PC-9 (cell line): ENCODE measurements around the gene PRKG1. TPM values are rescaled to one million over a fixed set of nuclear protein-coding genes. Genes with fewer than 3 reads are reported as not detected.

ENCODE experiments used
- BruUV-seq: library from RNA; stranded (reverse); fragments of 400-500 nt; replicated peaks from 2 replicates; lab custom pipeline; 2021; lab: Mats Ljungman, UMichigan
- CTCF ChIA-PET: fragments of 300-600 bp; sonication (Branson Sonifier 250); formaldehyde crosslinking; loops from one replicate; lab custom pipeline; 2022; ENCODE audit warnings: antibody characterized with exemption; lab: Charles Lee
- POLR2A ChIA-PET: fragments of 300-600 bp; sonication (Branson Sonifier 250); formaldehyde crosslinking; loops from one replicate; lab custom pipeline; 2022; ENCODE audit warnings: antibody characterized with exemption; ENCODE audit not compliant: unreplicated experiment; lab: Charles Lee
- DNase-seq, 2 experiments: peaks; one replicate each; pipeline versions ENCODE4 v3.0.0 to v3.0.0-alpha.2; 2015 to 2022; ENCODE audit warnings: mixed read lengths in 1 of 2
- H2AFZ ChIP-seq: fragments of 200-600 bp; sonication (generic); 2 replicates; pipeline ENCODE4 v1.8.1; 2017; ENCODE audit warnings: antibody characterized with exemption
- H3F3A ChIP-seq: fragments of 200-600 bp; sonication (generic); 2 replicates; pipeline ENCODE4 v1.8.1; 2017; ENCODE audit warnings: antibody characterized with exemption, mild to moderate bottlenecking, low read depth; ENCODE audit not compliant: insufficient read depth
- H3K27ac ChIP-seq: fragments of 200-600 bp; sonication (generic); 2 replicates; pipeline ENCODE4 v1.6.1; 2016; ENCODE audit warnings: mixed run types
- H3K27me3 ChIP-seq: fragments of 200-600 bp; sonication (generic); 2 replicates; pipeline ENCODE4 v1.6.1; 2016; ENCODE audit warnings: low read depth, mixed run types; ENCODE audit not compliant: insufficient read depth
- H3K36me3 ChIP-seq: fragments of 200-600 bp; sonication (generic); 2 replicates; pipeline ENCODE4 v1.6.1; 2016; ENCODE audit warnings: low read depth, mixed run types
- H3K4me1 ChIP-seq: fragments of 200-600 bp; sonication (generic); replicated peaks from 2 replicates; pipeline ENCODE4 v1.6.1; 2016; ENCODE audit warnings: mixed run types; ENCODE audit not compliant: insufficient read depth
- H3K4me2 ChIP-seq: fragments of 200-600 bp; sonication (generic); 2 replicates; pipeline ENCODE4 v1.6.1; 2017; ENCODE audit warnings: mixed run types
- H3K4me3 ChIP-seq: fragments of 200-600 bp; sonication (generic); 2 replicates; pipeline ENCODE4 v1.6.1; 2016; ENCODE audit warnings: mixed run types
- H3K79me2 ChIP-seq: fragments of 200-600 bp; sonication (generic); 2 replicates; pipeline ENCODE4 v1.6.1; 2017; ENCODE audit warnings: low read depth, mixed run types
- H3K9me2 ChIP-seq: fragments of 200-600 bp; sonication (generic); 2 replicates; pipeline ENCODE4 v1.8.1; 2017; ENCODE audit warnings: mild to moderate bottlenecking; ENCODE audit not compliant: insufficient read depth
- H3K9me3 ChIP-seq: fragments of 200-600 bp; sonication (generic); 2 replicates; pipeline ENCODE4 v1.8.1; 2016; ENCODE audit warnings: low read depth; ENCODE audit not compliant: insufficient read depth
- H4K20me1 ChIP-seq: fragments of 200-600 bp; sonication (generic); 2 replicates; pipeline ENCODE4 v1.8.1; 2017; ENCODE audit not compliant: insufficient read depth
- EZH2 ChIP-seq: fragments of 200-600 bp; sonication (generic); IDR thresholded peaks from 2 replicates; pipeline ENCODE4 v1.8.0; 2017; ENCODE audit warnings: antibody characterized with exemption, low read depth
- intact Hi-C: fragments of 100-400 bp; cut with micrococcal nuclease; formaldehyde crosslinking; loops from one replicate; pipeline ENCODE4 v1.10.0; 2022; ENCODE audit not compliant: unreplicated experiment
- total RNA-seq: library from RNA; stranded (reverse); gene quantifications from 2 replicates; pipeline ENCODE4 v1.2.3, GENCODE V29; 2021
- TF ChIP-seq, protein P1 (sequence below): fragments of 200-600 bp; sonication (generic); conservative IDR thresholded peaks from 2 replicates; pipeline ENCODE4 v1.6.1; 2017; ENCODE audit warnings: mixed run types, antibody characterized with exemption, mild to moderate bottlenecking, moderate library complexity

The PRKG1 gene
- total RNA-seq, 1 experiment from 2014 or later: 0.70 TPM

DNA sequence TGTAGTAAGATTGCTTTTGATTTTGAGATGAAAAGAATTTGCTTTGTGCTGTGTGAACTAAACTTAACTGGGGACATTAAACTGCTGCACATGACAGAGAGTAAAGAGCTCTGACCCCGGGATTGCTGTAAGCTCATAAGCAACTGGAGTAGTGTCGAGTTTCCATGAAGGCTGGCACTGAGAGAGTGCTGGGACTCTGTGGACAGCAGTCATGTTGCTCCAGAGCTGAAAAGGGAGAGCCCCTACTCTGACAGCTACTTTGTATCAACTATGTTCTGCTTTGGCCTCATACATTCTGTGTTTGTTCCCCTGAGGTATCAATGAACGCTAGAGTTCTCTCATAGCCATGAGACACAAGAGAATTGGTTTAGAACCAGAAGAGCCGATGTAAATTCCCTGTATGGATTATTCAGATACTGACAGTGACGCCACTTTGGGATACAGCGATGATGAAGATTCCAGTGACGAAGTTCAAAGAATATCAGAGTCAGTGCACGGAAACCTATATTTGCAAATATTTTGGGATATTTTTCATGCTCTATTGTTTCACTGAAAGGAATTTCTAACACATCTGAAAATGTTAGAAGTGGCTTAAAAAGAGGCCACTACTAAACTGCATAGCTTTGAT is 1053.9 kb downstream of the PRKG1 start:
- CTCF ChIA-PET: no interaction called here
- BruUV-seq: no TSS peak
- POLR2A ChIA-PET: no interaction called here

DNA sequence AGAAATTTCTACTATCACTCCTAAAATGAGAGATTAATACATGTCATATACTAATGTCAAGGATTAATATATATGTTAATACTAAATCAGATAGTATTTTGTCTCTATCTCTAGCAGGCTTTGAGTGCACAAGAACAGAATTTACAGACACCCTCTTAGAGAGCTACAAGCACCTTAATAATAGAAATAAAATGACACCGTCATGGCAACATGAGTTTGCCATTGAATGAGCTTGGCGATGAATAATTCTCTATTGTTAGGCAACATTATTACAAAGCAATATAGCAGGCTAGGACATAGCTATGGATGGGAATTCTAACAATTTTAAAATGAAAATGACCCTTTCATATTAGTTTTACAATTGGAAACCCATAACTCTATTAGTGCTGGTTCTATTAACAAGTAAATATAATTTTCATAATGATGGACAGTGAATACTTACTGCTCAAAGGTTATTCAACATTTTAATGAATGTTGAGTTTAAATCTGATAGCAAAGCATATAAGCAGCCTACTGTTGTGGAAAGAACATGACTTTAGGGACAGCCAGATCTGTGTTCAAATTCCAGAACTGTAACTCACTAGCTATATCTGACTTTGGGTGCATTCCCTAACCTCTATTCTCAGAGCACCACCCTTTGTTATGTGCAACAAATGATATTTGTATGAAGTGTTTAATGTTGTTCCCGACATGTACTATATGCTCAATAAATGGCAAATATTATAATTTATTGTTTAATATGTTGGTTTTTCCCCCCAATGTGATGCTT is 1055.3 kb downstream of the PRKG1 start:
- Histone ChIP-seq H3F3A (no peaks in the 10 kb centered on the region), H3K79me2 (no peaks in the 10 kb centered on the region), H2AFZ (no peak overlapping the region), H3K9me3 (no peaks in the 10 kb centered on the region), H3K4me2 (no peak overlapping the region), H3K36me3 (no peaks in the 10 kb centered on the region), H3K4me1 (no peaks in the 10 kb centered on the region), H3K9me2 (no peaks in the 10 kb centered on the region), H3K27ac (no peak overlapping the region), H3K4me3 (no peak overlapping the region), H4K20me1 (no peaks in the 10 kb centered on the region), H3K27me3 (no peaks in the 10 kb centered on the region)
- ChIA-PET CTCF (interaction anchor here (0.6 kb wide), 1 partner anchor 42 kb away, joined by 3 read pairs; no protein-coding TSS in a partner anchor), POLR2A (no interaction called here)
- intact Hi-C loops: no loop called here
- no TSS peak for BruUV-seq
- TF ChIP-seq, protein P1, sequence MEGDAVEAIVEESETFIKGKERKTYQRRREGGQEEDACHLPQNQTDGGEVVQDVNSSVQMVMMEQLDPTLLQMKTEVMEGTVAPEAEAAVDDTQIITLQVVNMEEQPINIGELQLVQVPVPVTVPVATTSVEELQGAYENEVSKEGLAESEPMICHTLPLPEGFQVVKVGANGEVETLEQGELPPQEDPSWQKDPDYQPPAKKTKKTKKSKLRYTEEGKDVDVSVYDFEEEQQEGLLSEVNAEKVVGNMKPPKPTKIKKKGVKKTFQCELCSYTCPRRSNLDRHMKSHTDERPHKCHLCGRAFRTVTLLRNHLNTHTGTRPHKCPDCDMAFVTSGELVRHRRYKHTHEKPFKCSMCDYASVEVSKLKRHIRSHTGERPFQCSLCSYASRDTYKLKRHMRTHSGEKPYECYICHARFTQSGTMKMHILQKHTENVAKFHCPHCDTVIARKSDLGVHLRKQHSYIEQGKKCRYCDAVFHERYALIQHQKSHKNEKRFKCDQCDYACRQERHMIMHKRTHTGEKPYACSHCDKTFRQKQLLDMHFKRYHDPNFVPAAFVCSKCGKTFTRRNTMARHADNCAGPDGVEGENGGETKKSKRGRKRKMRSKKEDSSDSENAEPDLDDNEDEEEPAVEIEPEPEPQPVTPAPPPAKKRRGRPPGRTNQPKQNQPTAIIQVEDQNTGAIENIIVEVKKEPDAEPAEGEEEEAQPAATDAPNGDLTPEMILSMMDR: no peak
- TF ChIP-seq EZH2: no peak
- no peak for DNase-seq

More for the DNA sequence above, 1053.9 kb downstream of the PRKG1 start:
- intact Hi-C loops: no loop called here
- no peak overlapping the region for H3K4me3 ChIP-seq
- no peaks in the 10 kb centered on the region for H3F3A ChIP-seq
- H3K9me3 ChIP-seq: no peaks in the 10 kb centered on the region
- H3K9me2 ChIP-seq: no peaks in the 10 kb centered on the region
- H3K4me2 ChIP-seq: no peak overlapping the region
- H4K20me1 ChIP-seq: no peaks in the 10 kb centered on the region
- H3K27me3 ChIP-seq: no peaks in the 10 kb centered on the region
- no peaks in the 10 kb centered on the region for H3K36me3 ChIP-seq
- TF ChIP-seq EZH2: no peak
- TF ChIP-seq, protein P1: no peak
- H3K4me1 ChIP-seq: no peaks in the 10 kb centered on the region
- no peak overlapping the region for H2AFZ ChIP-seq
- DNase-seq: no peak
- no peaks in the 10 kb centered on the region for H3K79me2 ChIP-seq
- H3K27ac ChIP-seq: no peak overlapping the region

DNA sequence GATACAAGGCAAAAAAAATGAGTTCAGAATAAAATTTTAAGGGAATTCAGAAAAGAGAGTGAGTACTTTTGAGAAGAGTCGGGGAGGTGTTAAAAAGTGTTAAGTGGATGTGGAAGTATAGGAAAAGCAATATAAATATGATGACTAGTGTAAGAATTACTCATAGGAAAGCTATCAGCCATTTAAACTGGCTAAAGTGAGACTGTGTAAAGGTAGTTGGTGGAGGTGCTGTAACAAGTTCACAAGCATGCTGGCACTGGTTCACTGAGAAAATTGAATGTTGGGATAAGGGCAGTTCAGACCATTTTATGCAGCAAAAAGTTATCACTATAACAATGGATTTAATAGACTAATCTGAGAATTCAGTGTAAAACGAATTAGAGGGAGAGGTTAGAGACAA is 1060.8 kb downstream of the PRKG1 start:
- Histone ChIP-seq H3K9me3 (no peaks in the 10 kb centered on the region), H3K27ac (no peak overlapping the region), H2AFZ (no peak overlapping the region), H3K79me2 (no peaks in the 10 kb centered on the region), H3K36me3 (no peaks in the 10 kb centered on the region), H3F3A (no peaks in the 10 kb centered on the region), H3K4me2 (no peak overlapping the region), H3K27me3 (no peaks in the 10 kb centered on the region), H3K4me1 (no peaks in the 10 kb centered on the region), H3K4me3 (no peak overlapping the region), H3K9me2 (no peaks in the 10 kb centered on the region), H4K20me1 (no peaks in the 10 kb centered on the region)
- intact Hi-C loops: no loop called here
- ChIA-PET POLR2A (no interaction called here), CTCF (no interaction called here)
- no peak for DNase-seq
- BruUV-seq: no TSS peak
- no peak for TF ChIP-seq EZH2
- TF ChIP-seq, protein P1: no peak
